Measurements from ENCODE around the gene FBXL19. TPM values are rescaled to one million over a fixed set of nuclear protein-coding genes. Genes with fewer than 3 reads are reported as not detected.

The FBXL19 gene
- total and polyA plus RNA-seq, 9 of the 15 experiments (the other 6 are each of a cell fraction or from before 2014, with no cell fraction given): 0.13 to 48.0 (median 13.5) TPM; not detected in 1

- Histone ChIP-seq H3K9ac (ENCODE audit: insufficient read depth in 1 of 2, low read depth in 2 of 2, low read length in 2 of 2) (no peak overlapping the region), H3K27me3 (ENCODE audit: control insufficient read depth in 2 of 2, insufficient read depth in 2 of 2, low read length in 2 of 2) (no peaks in the 10 kb centered on the region), H3K9me3 (replicated peaks; ENCODE audit: control insufficient read depth, insufficient read depth, low read depth, low read length) (no peaks in the 10 kb centered on the region), H3K4me1 (replicated peaks in 1 of 2; ENCODE audit: control insufficient read depth in 2 of 2, insufficient read depth in 2 of 2, low read length in 2 of 2) (peaks cover 8 to 16% of the 10 kb centered on the region in 2 experiments; a peak in 4 of 5 replicates), H3K4me2 (ENCODE audit: insufficient read depth, low read length) (no peak overlapping the region), H4K20me1 (replicated peaks; ENCODE audit: control insufficient read depth, insufficient read depth, low read length) (0 out of 2 replicates have a peak, but pooled peaks cover 5% of the 10 kb centered on the region), H3K4me3 (no peak overlapping the region), H3K79me2 (ENCODE audit: control insufficient read depth, insufficient read depth, low read length) (no peaks in the 10 kb centered on the region), H3K9me1 (ENCODE audit: control insufficient read depth, insufficient read depth, low read length) (no peaks in the 10 kb centered on the region), H3K36me3 (ENCODE audit: control insufficient read depth, insufficient read depth, low read length) (peaks cover 90% of the 10 kb centered on the region), H3K27ac (ENCODE audit: extremely low read depth, low read depth, low read length) (no peak overlapping the region), H2AFZ (ENCODE audit: low read depth, low read length) (no peak overlapping the region)
- ChIA-PET POLR2A (interaction anchor here (0.6 to 5.6 kb wide), 5 partner anchors 12 to 156 kb away, joined by 3 to 32 read pairs (median 3); partner anchors contain the start of gene HSD3B7), CTCF (ENCODE audit: low intra/inter-chr PET ratio) (no interaction called here)
- no TSS peak for BruUV-seq (replicated peaks)
- TF ChIP-seq ZBTB26 (CRISPR knock-in tag; IDR thresholded peaks at IDR 0.05): no peak
- TF ChIP-seq ZNF695 (CRISPR knock-in tag; IDR thresholded peaks at IDR 0.05): no peak
- no peak for TF ChIP-seq ZNF766 (CRISPR knock-in tag; conservative IDR thresholded peaks at IDR 0.05)
- no peak for TF ChIP-seq HLTF (IDR thresholded peaks at IDR 0.05)
- TF ChIP-seq SMAD1 (IDR thresholded peaks at IDR 0.05; ENCODE audit: low read depth, low read length, partially characterized antibody): no peak
- TF ChIP-seq PML (IDR thresholded peaks at IDR 0.05; ENCODE audit: low read length): no peak
- TF ChIP-seq ZNF445 (CRISPR knock-in tag; IDR thresholded peaks at IDR 0.05; ENCODE audit: low read depth): no peak
- TF ChIP-seq MTA2 (IDR thresholded peaks at IDR 0.05; ENCODE audit: low read depth): no peak
- TF ChIP-seq MED1 (CRISPR knock-in tag; IDR thresholded peaks at IDR 0.05; ENCODE audit: borderline replicate concordance): no peak
- TF ChIP-seq TAF7 (tag; IDR thresholded peaks at IDR 0.05): no peak
- DNase-seq (ENCODE audit: extremely low read depth in 1 of 4, low spot score in 3 of 4) (no peak), ATAC-seq (no peak), FAIRE-seq (no peak)
- 90% methylated on average over 11 of the region's 14 CpGs for WGBS (ENCODE audit: insufficient coverage, low coverage, missing lambda C conversion rate)
- intact Hi-C loops (cut with micrococcal nuclease): no loop called here
- in situ Hi-C loops (cut with MboI): loop anchor here (25.0 kb wide), 1 partner anchor 891 kb away; the partner anchor contains the start of gene ZNF267
These were observed 47.9 kb downstream of the FBXL19 start for GRCh38 chr16:30971298-30971697.

Data from K562 (cell line).